Mucosa of descending colon (tissue), 3 donors: ENCODE data around the gene SETD4. TPM values are rescaled to one million over a fixed set of nuclear protein-coding genes. Genes with fewer than 3 reads are reported as not detected.

ENCODE experiments used
- ATAC-seq: fragments of 200-7000 bp; cut with Tn5 transposase; one replicate; pipeline ENCODE4 v1.9.1; 2020; ENCODE audit warnings: mild to moderate bottlenecking, moderate library complexity
- DNase-seq, 3 donors: peaks; one replicate each; pipeline ENCODE4 v3.0.0-alpha.2; 2020
- H3K36me3 ChIP-seq: fragments of 200-600 bp; one replicate; pipeline ENCODE4 v1.8.0; 2021; ENCODE audit warnings: low read depth, mild to moderate bottlenecking
- H3K4me1 ChIP-seq: fragments of 200-600 bp; one replicate; pipeline ENCODE4 v1.8.0; 2021; ENCODE audit warnings: low read depth, mild to moderate bottlenecking
- H3K4me3 ChIP-seq: fragments of 200-600 bp; one replicate; pipeline ENCODE4 v1.8.0; 2021; ENCODE audit warnings: mild to moderate bottlenecking
- H3K9me3 ChIP-seq: fragments of 200-600 bp; one replicate; pipeline ENCODE4 v1.8.0; 2021; ENCODE audit warnings: mild to moderate bottlenecking
- intact Hi-C, 2 donors: fragments of 100-400 bp; cut with DNase I in 1 of 2; cut with micrococcal nuclease in 1 of 2; formaldehyde crosslinking; loops; one replicate each; pipeline versions ENCODE4 v1.11.0 to v1.11.1; 2022; cut with DNase I, micrococcal nuclease
- long read RNA-seq, 2 donors: library from polyadenylated mRNA; unstranded; transcript quantifications; one replicate each; pipeline ENCODE4 v2.0.0, GENCODE V29; 2019 to 2021
- total RNA-seq, 3 donors: library from RNA; stranded (reverse); fragmentation: NEBNext Ultra II Directional in 2 of 3; extraction: Animal tissue kit (Norgen Biotek cat#: 25700) in 2 of 3; gene quantifications; one replicate each; pipeline versions ENCODE4 v1.2.1 to v1.2.4, GENCODE V29; 2021 to 2023
- TF ChIP-seq, protein P1 (sequence below): fragments of 200-600 bp; IDR thresholded peaks from one replicate; pipeline ENCODE4 v1.8.0; 2022; ENCODE audit warnings: antibody characterized with exemption, mild to moderate bottlenecking
- donor health status: DM: no; HTN: no; CAD: no; lungs with moderate emphysema.
- donor health status: DM: no; HTN: no; CAD: no.
- donor health status: DM: no; HTN: yes; CAD: no.

SETD4 gene, protein sequence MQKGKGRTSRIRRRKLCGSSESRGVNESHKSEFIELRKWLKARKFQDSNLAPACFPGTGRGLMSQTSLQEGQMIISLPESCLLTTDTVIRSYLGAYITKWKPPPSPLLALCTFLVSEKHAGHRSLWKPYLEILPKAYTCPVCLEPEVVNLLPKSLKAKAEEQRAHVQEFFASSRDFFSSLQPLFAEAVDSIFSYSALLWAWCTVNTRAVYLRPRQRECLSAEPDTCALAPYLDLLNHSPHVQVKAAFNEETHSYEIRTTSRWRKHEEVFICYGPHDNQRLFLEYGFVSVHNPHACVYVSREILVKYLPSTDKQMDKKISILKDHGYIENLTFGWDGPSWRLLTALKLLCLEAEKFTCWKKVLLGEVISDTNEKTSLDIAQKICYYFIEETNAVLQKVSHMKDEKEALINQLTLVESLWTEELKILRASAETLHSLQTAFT
- total RNA-seq, result 10 to 100 TPM; 18.9 to 25.7 (median 21.7) TPM
- long read RNA-seq, donor 1, partial matches to known transcripts, result 5 of 20 reads
- long read RNA-seq, donor 1, other reads (novel, unspliced or antisense), result 13 of 20 reads
- long read RNA-seq, donor 2, partial matches to known transcripts, result 4 of 6 reads
- long read RNA-seq, donor 2, other reads (novel, unspliced or antisense), result 2 of 6 reads

GRCh38 chr21:36060159-36060921 lies at the start of gene SETD4:
SETD4 (minus strand) TSS chr21:36060526; CDS start chr21:36058888, 1,638 bp downstream.
- Histone ChIP-seq H3K4me1 (peaks cover 11% of the 10 kb centered on the region), H3K9me3 (no peaks in the 10 kb centered on the region), H3K36me3 (no peaks in the 10 kb centered on the region), H3K4me3 (peak within 1 kb of the TSS; percentile 68)
- DNase-seq (peak; percentile 93 to 96 (median 94)), ATAC-seq (peak; percentile 95)
- intact Hi-C loops, result no loop called here
- TF ChIP-seq, protein P1, sequence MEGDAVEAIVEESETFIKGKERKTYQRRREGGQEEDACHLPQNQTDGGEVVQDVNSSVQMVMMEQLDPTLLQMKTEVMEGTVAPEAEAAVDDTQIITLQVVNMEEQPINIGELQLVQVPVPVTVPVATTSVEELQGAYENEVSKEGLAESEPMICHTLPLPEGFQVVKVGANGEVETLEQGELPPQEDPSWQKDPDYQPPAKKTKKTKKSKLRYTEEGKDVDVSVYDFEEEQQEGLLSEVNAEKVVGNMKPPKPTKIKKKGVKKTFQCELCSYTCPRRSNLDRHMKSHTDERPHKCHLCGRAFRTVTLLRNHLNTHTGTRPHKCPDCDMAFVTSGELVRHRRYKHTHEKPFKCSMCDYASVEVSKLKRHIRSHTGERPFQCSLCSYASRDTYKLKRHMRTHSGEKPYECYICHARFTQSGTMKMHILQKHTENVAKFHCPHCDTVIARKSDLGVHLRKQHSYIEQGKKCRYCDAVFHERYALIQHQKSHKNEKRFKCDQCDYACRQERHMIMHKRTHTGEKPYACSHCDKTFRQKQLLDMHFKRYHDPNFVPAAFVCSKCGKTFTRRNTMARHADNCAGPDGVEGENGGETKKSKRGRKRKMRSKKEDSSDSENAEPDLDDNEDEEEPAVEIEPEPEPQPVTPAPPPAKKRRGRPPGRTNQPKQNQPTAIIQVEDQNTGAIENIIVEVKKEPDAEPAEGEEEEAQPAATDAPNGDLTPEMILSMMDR, result no peak

DNA sequence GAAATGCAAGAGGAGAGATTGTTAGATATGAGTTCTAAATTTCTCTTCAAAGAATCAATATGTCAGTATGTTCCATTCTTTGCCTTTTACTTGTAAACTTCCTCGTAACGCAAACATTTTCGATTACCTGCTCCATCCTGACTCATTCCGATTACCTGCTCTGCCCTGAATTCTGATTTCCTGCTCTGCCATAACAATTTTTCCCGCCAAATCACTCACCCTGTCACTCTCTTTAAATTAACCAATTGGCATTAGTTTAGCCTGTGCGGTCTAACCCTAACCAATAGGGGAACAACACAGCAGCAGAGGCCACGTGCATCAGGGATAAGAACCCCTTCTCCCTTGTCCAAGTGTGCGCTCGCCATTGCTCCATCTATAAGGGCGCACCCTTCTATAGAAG lies 49.5 kb upstream of the SETD4 start:
- Histone ChIP-seq H3K36me3 (no peaks in the 10 kb centered on the region), H3K4me1 (peaks cover 9% of the 10 kb centered on the region), H3K9me3 (no peaks in the 10 kb centered on the region), H3K4me3 (no peak overlapping the region)
- ATAC-seq, result no peak
- intact Hi-C loops, result no loop called here
- TF ChIP-seq, protein P1, result no peak
- DNase-seq, result no peak

GRCh38 chr21:36105327-36105842 lies 45.1 kb upstream of the SETD4 start:
- Histone ChIP-seq H3K36me3 (no peaks in the 10 kb centered on the region), H3K4me1 (no peaks in the 10 kb centered on the region), H3K4me3 (no peak overlapping the region), H3K9me3 (no peaks in the 10 kb centered on the region)
- TF ChIP-seq, protein P1, result no peak
- DNase-seq (no peak), ATAC-seq (no peak)
- intact Hi-C loops, result no loop called here

DNA sequence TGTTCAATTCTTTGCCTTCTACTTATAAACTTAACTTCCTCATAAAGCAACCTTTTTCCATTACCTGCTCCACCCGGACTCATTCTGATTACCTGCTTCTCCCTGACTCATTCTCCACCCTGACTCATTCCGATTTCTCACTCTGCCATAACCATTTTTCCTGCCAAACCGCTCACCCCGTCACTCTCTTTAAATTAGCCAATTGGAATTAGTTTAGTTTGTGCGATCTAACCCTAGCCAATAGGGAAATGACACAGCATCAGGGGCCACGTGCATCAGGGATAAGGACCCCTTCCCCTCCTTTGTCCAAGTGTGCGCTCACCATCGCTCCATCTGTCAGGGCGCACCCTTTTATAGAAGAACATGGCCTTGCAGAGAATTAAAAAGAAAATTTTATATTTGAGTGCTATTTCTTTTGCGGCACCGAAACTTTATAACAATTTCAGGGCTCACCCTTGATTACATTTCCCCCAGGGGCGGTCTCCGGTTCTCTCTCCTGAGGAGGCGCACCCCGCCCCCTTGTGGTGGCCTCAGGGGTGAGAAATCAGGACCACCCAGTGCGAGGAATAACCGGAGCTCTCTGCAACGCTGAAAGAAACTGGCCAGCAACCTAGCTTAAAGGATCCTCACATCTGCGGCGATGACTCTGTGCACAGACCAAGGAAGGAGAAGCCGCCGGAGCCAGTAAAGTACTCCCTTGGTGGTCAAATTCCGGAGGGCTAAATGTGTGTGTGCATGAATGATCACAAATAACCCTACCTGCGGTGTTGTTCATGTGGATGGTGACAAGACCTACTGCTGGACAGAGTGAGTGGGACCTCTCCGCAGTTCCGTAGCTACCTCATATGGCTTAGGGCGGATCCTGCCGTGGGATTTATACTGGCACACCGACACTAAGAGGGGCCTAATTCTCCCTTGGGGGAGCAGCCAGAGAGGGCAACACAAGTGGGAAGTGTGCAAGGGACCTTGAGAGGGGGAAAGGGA lies 44.3 kb upstream of the SETD4 start:
- Histone ChIP-seq H3K36me3 (no peaks in the 10 kb centered on the region), H3K4me1 (no peaks in the 10 kb centered on the region), H3K4me3 (no peak overlapping the region), H3K9me3 (no peaks in the 10 kb centered on the region)
- TF ChIP-seq, protein P1, result peak; percentile 15
- intact Hi-C loops, result no loop called here
- ATAC-seq (peak; percentile 45), DNase-seq (peak in 2 of 3 donors; percentile 55)

DNA sequence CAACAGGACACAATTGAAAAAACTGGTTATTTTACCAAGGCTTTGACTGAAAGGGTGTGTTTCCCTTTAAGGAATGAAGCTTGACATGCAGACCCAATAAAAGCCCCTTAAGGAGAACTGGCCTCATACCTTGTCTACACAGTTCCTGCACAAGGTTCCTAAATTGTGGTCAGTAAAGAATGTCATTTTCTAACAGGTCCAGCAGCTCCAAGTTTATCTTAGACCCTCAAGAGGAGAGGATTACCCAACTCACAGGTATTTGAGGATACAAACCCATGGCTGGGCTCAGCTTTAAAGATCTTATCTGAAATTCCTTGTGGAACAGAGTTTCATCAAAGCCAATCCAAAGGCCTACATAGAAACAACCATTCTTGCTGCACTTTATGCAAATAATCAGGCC lies 43.1 kb upstream of the SETD4 start:
- DNase-seq, result no peak
- TF ChIP-seq, protein P1, result no peak
- intact Hi-C loops, result no loop called here
- H3K4me1 ChIP-seq, result no peaks in the 10 kb centered on the region
- no peaks in the 10 kb centered on the region for H3K36me3 ChIP-seq
- H3K4me3 ChIP-seq, result no peak overlapping the region
- no peaks in the 10 kb centered on the region for H3K9me3 ChIP-seq
- ATAC-seq, result no peak
